ENCODE data around the gene LSMEM2.

Gene LSMEM2

GRCh38 chr3:50324351-50325112 lies 45.6 kb downstream of the LSMEM2 start:
- DNase-seq, result peak; percentile 55 to 59

GRCh38 chr3:50325113-50325480 lies 46.2 kb downstream of the LSMEM2 start:
- DNase-seq, result no peak

- peak in 1 of 2 donors; percentile 1 for DNase-seq
Measured at GRCh38 chr3:50325497-50326181, 46.8 kb downstream of the LSMEM2 start.

- DNase-seq, result peak in 1 of 2 donors; percentile 1
Measured at GRCh38 chr3:50326182-50326541, 47.3 kb downstream of the LSMEM2 start.

GRCh38 chr3:50327129-50327528 lies 48.2 kb downstream of the LSMEM2 start:
- no peak for DNase-seq

- peak; percentile 94 to 96 for DNase-seq
Measured at GRCh38 chr3:50327943-50328691, 49.2 kb downstream of the LSMEM2 start, which contains the start of gene TUSC2. Gene TUSC2, minus strand, starts transcription at chr3:50328223. Its CDS starts 124 bp downstream, at chr3:50328099.

- no peak for DNase-seq
Measured at GRCh38 chr3:50330330-50330729, 51.4 kb downstream of the LSMEM2 start.

- no peak for DNase-seq
Measured at GRCh38 chr3:50331364-50331907, 52.5 kb downstream of the LSMEM2 start.

- no peak for DNase-seq
Measured at GRCh38 chr3:50333744-50334328, 54.9 kb downstream of the LSMEM2 start.

- DNase-seq, result no peak
Measured at GRCh38 chr3:50334339-50335075, 55.6 kb downstream of the LSMEM2 start.

- DNase-seq, result no peak
Measured at GRCh38 chr3:50336452-50337174, 57.7 kb downstream of the LSMEM2 start.

- peak; percentile 93 to 95 for DNase-seq
Measured at GRCh38 chr3:50337175-50337861, 58.4 kb downstream of the LSMEM2 start.

Measured in activated CD4-positive, alpha-beta T cell treated with anti-CD3 and anti-CD28 coated beads for 4 hours (primary cell).